ENCODE results near the gene RNU1-1. TPM values are rescaled to one million over a fixed set of nuclear protein-coding genes. Genes with fewer than 3 reads are reported as not detected.
"Not testable (repeated sequence)": the region's sequence is repeated elsewhere in the genome, so short reads cannot be mapped to it uniquely, and the experiment has no call there.

RNU1-1 gene
- total RNA-seq, 2 donors from 2014 or later = 12,584 to 18,986 TPM

GRCh38 chr1:16532235-16532991, 18.3 kb upstream of the RNU1-1 start:
- not testable (repeated sequence) for DNase-seq (ENCODE audit: low spot score)

GRCh38 chr1:16528338-16528737, 14.3 kb upstream of the RNU1-1 start:
- intact Hi-C loops (cut with DNase I); DNase-seq (ENCODE audit: low spot score): not testable (repeated sequence)

More at GRCh38 chr1:16532235-16532991, 18.3 kb upstream of the RNU1-1 start:
- intact Hi-C loops (cut with DNase I) = not testable (repeated sequence)

- DNase-seq (ENCODE audit: low spot score); intact Hi-C loops (cut with DNase I): not testable (repeated sequence)
Measured at GRCh38 chr1:16525769-16526168, 11.7 kb upstream of the RNU1-1 start.

GRCh38 chr1:16521679-16522078, 7.6 kb upstream of the RNU1-1 start:
- intact Hi-C loops (cut with DNase I); DNase-seq (ENCODE audit: low spot score): not testable (repeated sequence)

- DNase-seq (ENCODE audit: low spot score) = no peak
- intact Hi-C loops (cut with DNase I) = no loop called here
Measured at GRCh38 chr1:16521288-16521583, 7.2 kb upstream of the RNU1-1 start.

GRCh38 chr1:16520435-16521287, 6.6 kb upstream of the RNU1-1 start:
- intact Hi-C loops (cut with DNase I); DNase-seq (ENCODE audit: low spot score): not testable (repeated sequence)

- DNase-seq (ENCODE audit: low spot score); intact Hi-C loops (cut with DNase I): not testable (repeated sequence)
Measured at GRCh38 chr1:16519255-16519951, 5.3 kb upstream of the RNU1-1 start.

- intact Hi-C loops (cut with DNase I); DNase-seq (ENCODE audit: low spot score): not testable (repeated sequence)
Measured at GRCh38 chr1:16518913-16519254, 4.8 kb upstream of the RNU1-1 start.

GRCh38 chr1:16516694-16517410, 2.8 kb upstream of the RNU1-1 start:
- DNase-seq (ENCODE audit: low spot score); intact Hi-C loops (cut with DNase I): not testable (repeated sequence)

- not testable (repeated sequence) for DNase-seq (ENCODE audit: low spot score)
Measured at GRCh38 chr1:16513412-16514106, 526 bp downstream of the RNU1-1 start.

GRCh38 chr1:16512624-16513411, 1.3 kb downstream of the RNU1-1 start:
- DNase-seq (ENCODE audit: low spot score); intact Hi-C loops (cut with DNase I): not testable (repeated sequence)

More at GRCh38 chr1:16513412-16514106, 526 bp downstream of the RNU1-1 start:
- intact Hi-C loops (cut with DNase I) = not testable (repeated sequence)

- DNase-seq (ENCODE audit: low spot score); intact Hi-C loops (cut with DNase I): not testable (repeated sequence)
Measured at GRCh38 chr1:16511926-16512325, 2.2 kb downstream of the RNU1-1 start.

GRCh38 chr1:16508861-16509445, 5.1 kb downstream of the RNU1-1 start:
- intact Hi-C loops (cut with DNase I); DNase-seq (ENCODE audit: low spot score): not testable (repeated sequence)

- DNase-seq (ENCODE audit: low spot score); intact Hi-C loops (cut with DNase I): not testable (repeated sequence)
Measured at GRCh38 chr1:16506364-16507136, 7.5 kb downstream of the RNU1-1 start.

- DNase-seq (ENCODE audit: low spot score); intact Hi-C loops (cut with DNase I): not testable (repeated sequence)
Measured at GRCh38 chr1:16505870-16506269, 8.2 kb downstream of the RNU1-1 start.

- intact Hi-C loops (cut with DNase I) = no loop called here
- DNase-seq (ENCODE audit: low spot score) = no peak
Measured at GRCh38 chr1:16503494-16503893, 10.6 kb downstream of the RNU1-1 start.

- DNase-seq (ENCODE audit: low spot score) = not testable (repeated sequence)
Measured at GRCh38 chr1:16501446-16501845, 12.6 kb downstream of the RNU1-1 start.

More at GRCh38 chr1:16501446-16501845, 12.6 kb downstream of the RNU1-1 start:
- intact Hi-C loops (cut with DNase I) = not testable (repeated sequence)
